Measurements from ENCODE around the gene SYNPO. TPM values are rescaled to one million over a fixed set of nuclear protein-coding genes. Genes with fewer than 3 reads are reported as not detected.
A peak's percentile ranks its signal among the peaks of the same experiment; 100 is the strongest.

Gene SYNPO
- polyA plus RNA-seq, 1 of the 3 experiments (the other 2 are of a cell fraction) = 5.1 TPM

DNA sequence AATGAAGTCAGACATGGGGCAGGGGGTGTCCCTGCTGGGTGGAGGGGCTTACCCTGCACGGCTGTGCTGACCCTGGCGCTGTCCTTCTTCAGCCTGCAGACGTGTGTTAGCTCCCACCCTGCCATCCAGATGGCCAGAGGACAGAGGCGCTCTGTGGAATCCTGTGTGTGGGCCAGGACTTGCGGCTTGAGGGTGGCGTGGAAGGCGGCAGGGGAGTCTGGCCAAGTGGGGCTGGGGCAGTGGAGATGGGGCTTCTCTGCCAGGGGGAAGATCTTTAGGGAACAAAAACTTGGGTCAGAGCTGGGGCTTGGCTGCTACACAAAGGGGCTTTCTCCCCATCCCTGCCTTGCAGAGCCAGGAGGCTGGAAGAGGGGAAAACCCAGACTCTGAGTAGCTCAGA is 46.5 kb upstream of the SYNPO start:
- WGBS (ENCODE audit: low lambda C conversion rate) = 81% methylated on average over 6 of the region's 7 CpGs
- H2AFZ ChIP-seq (ENCODE audit: low read depth) = no peak overlapping the region
- no peaks in the 10 kb centered on the region for H3K9me2 ChIP-seq
- TF ChIP-seq POLR2AphosphoS5 (IDR thresholded peaks at IDR 0.05; ENCODE audit: low read depth, low read length) (no peak), GATA2 (CRISPR knock-in tag; IDR thresholded peaks at IDR 0.05) (0 out of 2 replicates have a peak, but pooled peaks have one; percentile 8), MXI1 (IDR thresholded peaks at IDR 0.05; ENCODE audit: low read depth, low read length) (0 out of 2 replicates have a peak, but pooled peaks have one; percentile 43), RFX5 (IDR thresholded peaks at IDR 0.05; ENCODE audit: low read length) (no peak), CHD2 (IDR thresholded peaks at IDR 0.05; ENCODE audit: low read length, partially characterized antibody) (peak; percentile 10), RAD21 (IDR thresholded peaks at IDR 0.05; ENCODE audit: low read length) (no peak)
- TF ChIP-seq, protein P1, sequence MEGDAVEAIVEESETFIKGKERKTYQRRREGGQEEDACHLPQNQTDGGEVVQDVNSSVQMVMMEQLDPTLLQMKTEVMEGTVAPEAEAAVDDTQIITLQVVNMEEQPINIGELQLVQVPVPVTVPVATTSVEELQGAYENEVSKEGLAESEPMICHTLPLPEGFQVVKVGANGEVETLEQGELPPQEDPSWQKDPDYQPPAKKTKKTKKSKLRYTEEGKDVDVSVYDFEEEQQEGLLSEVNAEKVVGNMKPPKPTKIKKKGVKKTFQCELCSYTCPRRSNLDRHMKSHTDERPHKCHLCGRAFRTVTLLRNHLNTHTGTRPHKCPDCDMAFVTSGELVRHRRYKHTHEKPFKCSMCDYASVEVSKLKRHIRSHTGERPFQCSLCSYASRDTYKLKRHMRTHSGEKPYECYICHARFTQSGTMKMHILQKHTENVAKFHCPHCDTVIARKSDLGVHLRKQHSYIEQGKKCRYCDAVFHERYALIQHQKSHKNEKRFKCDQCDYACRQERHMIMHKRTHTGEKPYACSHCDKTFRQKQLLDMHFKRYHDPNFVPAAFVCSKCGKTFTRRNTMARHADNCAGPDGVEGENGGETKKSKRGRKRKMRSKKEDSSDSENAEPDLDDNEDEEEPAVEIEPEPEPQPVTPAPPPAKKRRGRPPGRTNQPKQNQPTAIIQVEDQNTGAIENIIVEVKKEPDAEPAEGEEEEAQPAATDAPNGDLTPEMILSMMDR (IDR thresholded peaks at IDR 0.05) = no peak
- TF ChIP-seq, protein P2, sequence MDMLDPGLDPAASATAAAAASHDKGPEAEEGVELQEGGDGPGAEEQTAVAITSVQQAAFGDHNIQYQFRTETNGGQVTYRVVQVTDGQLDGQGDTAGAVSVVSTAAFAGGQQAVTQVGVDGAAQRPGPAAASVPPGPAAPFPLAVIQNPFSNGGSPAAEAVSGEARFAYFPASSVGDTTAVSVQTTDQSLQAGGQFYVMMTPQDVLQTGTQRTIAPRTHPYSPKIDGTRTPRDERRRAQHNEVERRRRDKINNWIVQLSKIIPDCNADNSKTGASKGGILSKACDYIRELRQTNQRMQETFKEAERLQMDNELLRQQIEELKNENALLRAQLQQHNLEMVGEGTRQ (IDR thresholded peaks at IDR 0.05; ENCODE audit: borderline replicate concordance, low read depth, low read length) = no peak
- ChIA-PET CTCF (interaction anchor here (1.0 to 6.8 kb wide), 9 partner anchors 12 to 62 kb away, joined by 3 to 41 read pairs (median 3); no protein-coding TSS in a partner anchor), POLR2A (interaction anchor here (0.9 to 1.6 kb wide), 5 partner anchors 11 to 107 kb away, joined by 3 to 5 read pairs (median 3); partner anchors contain the start of gene RBM22)
- H3K79me2 ChIP-seq (ENCODE audit: insufficient read depth) = no peaks in the 10 kb centered on the region
- H3K27ac ChIP-seq (ENCODE audit: low read depth in 2 of 2, low read length in 1 of 2) = peak overlapping the region in 1 of 2 experiments; percentile 85; a peak in 2 of 4 replicates
- peak; percentile 58 for DNase-seq
- H3K4me1 ChIP-seq (ENCODE audit: control insufficient read depth in 1 of 2, insufficient read depth in 2 of 2, low read depth in 1 of 2, low read length in 1 of 2) = peaks cover 22 to 84% of the 10 kb centered on the region in 2 experiments
- H3K9me3 ChIP-seq = no peaks in the 10 kb centered on the region
- no peaks in the 10 kb centered on the region for H3K27me3 ChIP-seq (ENCODE audit: insufficient read depth)
- no peak overlapping the region for H3K4me3 ChIP-seq (ENCODE audit: low read depth in 2 of 2, low read length in 1 of 2)
- no peaks in the 10 kb centered on the region for H4K20me1 ChIP-seq (ENCODE audit: insufficient read depth)
- H3K4me2 ChIP-seq = no peak overlapping the region
- H3K9ac ChIP-seq = no peak overlapping the region
- peaks cover 3% of the 10 kb centered on the region for H3F3A ChIP-seq (replicated peaks; ENCODE audit: insufficient read depth)
- no peaks in the 10 kb centered on the region for H3K36me3 ChIP-seq (replicated peaks in 1 of 2; ENCODE audit: control insufficient read depth in 1 of 2, insufficient read depth in 2 of 2, low read length in 1 of 2)

DNA sequence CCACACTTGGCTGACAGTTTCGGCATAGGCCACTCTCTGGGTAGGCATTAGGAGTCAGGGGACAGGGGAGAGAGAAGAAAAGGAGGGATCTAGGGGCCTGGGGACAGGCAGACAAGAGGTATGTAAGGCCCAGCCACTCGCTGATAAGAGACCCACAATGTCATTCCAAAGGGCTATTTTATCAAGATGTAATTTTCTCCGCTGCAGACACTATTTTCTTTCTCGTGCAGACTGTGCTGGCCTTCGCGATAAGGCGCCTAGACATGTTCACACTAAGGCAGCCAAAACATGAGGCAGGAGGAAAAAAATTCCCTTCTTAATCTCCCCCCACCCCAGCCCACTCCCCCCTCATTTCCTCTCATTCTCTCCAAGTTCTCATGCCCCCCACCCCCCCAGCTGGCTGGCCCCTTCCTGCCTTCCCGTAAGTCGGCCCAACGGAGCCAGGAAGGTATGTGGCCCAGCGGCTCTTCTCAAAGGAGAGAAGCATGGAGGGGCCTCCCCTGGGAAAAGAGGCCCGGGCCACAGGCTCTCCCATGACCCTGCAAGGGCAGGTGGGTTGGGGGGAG is 44.9 kb upstream of the SYNPO start:
- H3K4me3 ChIP-seq (ENCODE audit: low read depth in 2 of 2, low read length in 1 of 2) = no peak overlapping the region
- peak overlapping the region in 1 of 2 experiments; percentile 85; a peak in 2 of 4 replicates for H3K27ac ChIP-seq (ENCODE audit: low read depth in 2 of 2, low read length in 1 of 2)
- no peak overlapping the region for H3K9ac ChIP-seq
- CTCF ChIA-PET = interaction anchor here (2.2 to 6.8 kb wide), 2 partner anchors 22 to 34 kb away, joined by 9 to 41 read pairs; no protein-coding TSS in a partner anchor
- no peaks in the 10 kb centered on the region for H4K20me1 ChIP-seq (ENCODE audit: insufficient read depth)
- H3K36me3 ChIP-seq (replicated peaks in 1 of 2; ENCODE audit: control insufficient read depth in 1 of 2, insufficient read depth in 2 of 2, low read length in 1 of 2) = no peaks in the 10 kb centered on the region
- H3K27me3 ChIP-seq (ENCODE audit: insufficient read depth) = no peaks in the 10 kb centered on the region
- DNase-seq = no peak
- no peaks in the 10 kb centered on the region for H3K79me2 ChIP-seq (ENCODE audit: insufficient read depth)
- no peaks in the 10 kb centered on the region for H3F3A ChIP-seq (replicated peaks; ENCODE audit: insufficient read depth)
- 63% methylated on average over 11 of the region's 12 CpGs for WGBS (ENCODE audit: low lambda C conversion rate)
- TF ChIP-seq RCOR1 (IDR thresholded peaks at IDR 0.05; ENCODE audit: low read length) (peak; percentile 58; the same call in 1 of the 2 replicates), TCF12 (IDR thresholded peaks at IDR 0.05) (0 out of 2 replicates have a peak, but pooled peaks have one; percentile 1), SIN3A (IDR thresholded peaks at IDR 0.05; ENCODE audit: borderline replicate concordance, low read depth, low read length) (no peak), NFIC (IDR thresholded peaks at IDR 0.05; ENCODE audit: borderline replicate concordance) (no peak), EP300 (IDR thresholded peaks at IDR 0.05; ENCODE audit: borderline replicate concordance in 1 of 2, low read depth in 1 of 2, low read length in 1 of 2) (peak in 1 of 2 experiments; percentile 43; a peak in 1 of 4 replicates)
- TF ChIP-seq, protein P3, sequence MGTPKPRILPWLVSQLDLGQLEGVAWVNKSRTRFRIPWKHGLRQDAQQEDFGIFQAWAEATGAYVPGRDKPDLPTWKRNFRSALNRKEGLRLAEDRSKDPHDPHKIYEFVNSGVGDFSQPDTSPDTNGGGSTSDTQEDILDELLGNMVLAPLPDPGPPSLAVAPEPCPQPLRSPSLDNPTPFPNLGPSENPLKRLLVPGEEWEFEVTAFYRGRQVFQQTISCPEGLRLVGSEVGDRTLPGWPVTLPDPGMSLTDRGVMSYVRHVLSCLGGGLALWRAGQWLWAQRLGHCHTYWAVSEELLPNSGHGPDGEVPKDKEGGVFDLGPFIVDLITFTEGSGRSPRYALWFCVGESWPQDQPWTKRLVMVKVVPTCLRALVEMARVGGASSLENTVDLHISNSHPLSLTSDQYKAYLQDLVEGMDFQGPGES (IDR thresholded peaks at IDR 0.05; ENCODE audit: low read depth, low read length) = no peak
- H3K9me2 ChIP-seq = no peaks in the 10 kb centered on the region
- POLR2A ChIA-PET = no interaction called here
- peaks cover 26 to 86% of the 10 kb centered on the region in 2 experiments for H3K4me1 ChIP-seq (ENCODE audit: control insufficient read depth in 1 of 2, insufficient read depth in 2 of 2, low read depth in 1 of 2, low read length in 1 of 2)
- no peak overlapping the region for H3K4me2 ChIP-seq
- no peak overlapping the region for H2AFZ ChIP-seq (ENCODE audit: low read depth)
- H3K9me3 ChIP-seq = no peaks in the 10 kb centered on the region

All from SK-N-SH (cell line).